Ammon's horn (tissue), 1 donor: ENCODE measurements around the gene GSTA3.
"Not testable (repeated sequence)": the region's sequence is repeated elsewhere in the genome, so short reads cannot be mapped to it uniquely, and the experiment has no call there.

ENCODE experiments used
- DNase-seq: peaks from one replicate; pipeline ENCODE4 v3.0.0-alpha.2; 2016; ENCODE audit warnings: low spot score

Gene GSTA3

GRCh38 chr6:52858416-52858815 lies 51.1 kb downstream of the GSTA3 start:
- no peak for DNase-seq

DNA sequence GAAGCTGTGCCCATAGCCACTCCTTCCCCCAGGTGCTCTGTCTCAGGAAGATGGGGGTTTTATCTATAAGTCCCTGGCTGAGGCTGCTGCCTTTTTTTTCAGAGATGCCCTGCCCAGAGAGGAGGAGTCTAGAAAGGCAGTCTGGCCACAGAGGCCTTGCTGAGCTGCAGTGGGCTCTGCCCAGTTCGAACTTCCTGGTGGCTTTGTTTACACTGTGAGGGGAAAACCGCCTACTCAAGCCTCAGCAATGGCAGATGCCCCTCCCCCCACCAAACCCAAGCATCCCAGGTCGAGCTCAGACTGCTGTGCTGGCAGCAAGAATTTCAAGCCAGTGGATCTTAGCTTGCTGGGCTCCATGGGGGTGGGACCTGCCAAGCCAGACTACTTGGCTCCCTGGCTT lies 53.4 kb downstream of the GSTA3 start:
- not testable (repeated sequence) for DNase-seq

DNA sequence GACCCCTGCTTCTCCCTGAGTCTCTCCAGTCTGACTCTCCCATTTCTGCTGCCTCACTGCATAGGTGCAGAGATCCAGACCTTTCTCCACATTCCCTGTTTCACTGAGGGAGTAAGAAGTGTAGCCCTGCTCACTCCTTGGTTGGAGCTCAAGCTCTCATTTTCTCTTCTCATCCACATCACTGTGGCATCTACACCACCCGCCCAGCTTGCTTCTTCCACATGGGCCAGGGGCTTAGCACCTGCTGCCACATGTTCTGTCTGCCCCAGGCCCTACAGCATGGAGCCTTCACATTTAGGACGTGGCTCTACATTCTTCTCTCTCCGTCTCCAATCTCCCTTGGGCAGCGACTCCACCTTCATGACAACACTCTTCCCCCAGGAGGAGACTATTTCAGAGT lies 60.4 kb downstream of the GSTA3 start:
- no peak for DNase-seq
